Kidney (tissue), 14 donors: ENCODE results near the gene GRWD1. TPM values are rescaled to one million over a fixed set of nuclear protein-coding genes. Genes with fewer than 3 reads are reported as not detected.

Source experiments
- DNase-seq, 5 donors: peaks; one replicate each; pipeline ENCODE4 v3.0.0-alpha.2; 2013 to 2020
- FAIRE-seq: peaks from 2 replicates; lab custom pipeline; 2012; peaks lifted over from hg19 to GRCh38; lab: Jason Lieb, UNC
- H3K27ac ChIP-seq, 2 donors: one replicate each; pipeline ENCODE4 v1.7.0; 2013; ENCODE audit warnings: low read depth in 2 of 2, low read length in 2 of 2, inconsistent platforms in 1 of 2
- H3K27me3 ChIP-seq: one replicate; pipeline ENCODE4 v1.7.1; 2013; ENCODE audit warnings: low read length, inconsistent platforms; ENCODE audit not compliant: control insufficient read depth, insufficient read depth
- H3K36me3 ChIP-seq, 3 donors: one replicate each; pipeline versions ENCODE4 v1.7.0 to v1.7.1; 2013; ENCODE audit warnings: low read length in 3 of 3, control low read depth in 1 of 3, inconsistent platforms in 1 of 3; ENCODE audit not compliant: insufficient read depth in 3 of 3, control insufficient read depth in 2 of 3
- H3K4me1 ChIP-seq, 3 donors: one replicate each; pipeline versions ENCODE4 v1.7.0 to v1.7.1; 2013; ENCODE audit warnings: low read length in 3 of 3, inconsistent platforms in 1 of 3, low read depth in 1 of 3; ENCODE audit not compliant: control insufficient read depth in 2 of 3, insufficient read depth in 2 of 3
- H3K4me3 ChIP-seq, 3 donors: one replicate each; pipeline versions ENCODE4 v1.7.0 to v1.8.1; 2013; ENCODE audit warnings: low read length in 3 of 3, control low read depth in 1 of 3, inconsistent platforms in 1 of 3
- H3K9ac ChIP-seq, 3 donors: one replicate each; pipeline versions ENCODE4 v1.7.0 to v1.7.1; 2013; ENCODE audit warnings: low read length in 3 of 3, control low read depth in 1 of 3, inconsistent platforms in 1 of 3
- H3K9me3 ChIP-seq, 3 donors: one replicate each; pipeline versions ENCODE4 v1.7.0 to v1.7.1; 2013; ENCODE audit warnings: low read length in 3 of 3, control low read depth in 1 of 3, inconsistent platforms in 1 of 3; ENCODE audit not compliant: control insufficient read depth in 2 of 3, insufficient read depth in 1 of 3
- CTCF ChIP-seq: IDR thresholded peaks from 3 replicates; pipeline ENCODE4 v1.5.1; 2012; ENCODE audit warnings: mild to moderate bottlenecking, moderate library complexity, borderline replicate concordance; ENCODE audit not compliant: insufficient read depth; ENCODE audit errors: extremely low read depth
- intact Hi-C: fragments of 100-400 bp; cut with DNase I; formaldehyde crosslinking; loops from one replicate; pipeline ENCODE4 v1.11.1; 2022
- polyA plus RNA-seq: library from polyadenylated mRNA; stranded (reverse); fragments of 350-450 nt; fragmentation: Illumina TruSeq; extraction: RNeasy Lipid Tissue Mini Kit (QIAGEN cat#74804); gene quantifications from one replicate; pipeline ENCODE4 v1.2.3, GENCODE V29; 2014; ENCODE audit warnings: low read depth, low replicate concordance; ENCODE audit not compliant: insufficient read depth
- total RNA-seq: library from RNA; stranded (reverse); fragmentation: NEBNext Ultra II Directional; extraction: Animal tissue kit (Norgen Biotek cat#: 25700); gene quantifications from one replicate; pipeline ENCODE4 v1.2.1, GENCODE V29; 2021
- donor health status: control.
- donor health status: control.
- donor health status: control.
- donor health status: control.
- donor health status: control.
- donor health status: DM: yes; HTN: yes; CAD: no.
- donor health status: Normal renal cell carcinoma (clear cell type).

The GRWD1 gene
- total and polyA plus RNA-seq, 2 donors from 2014 or later: 19.0 to 34.0 TPM

DNA sequence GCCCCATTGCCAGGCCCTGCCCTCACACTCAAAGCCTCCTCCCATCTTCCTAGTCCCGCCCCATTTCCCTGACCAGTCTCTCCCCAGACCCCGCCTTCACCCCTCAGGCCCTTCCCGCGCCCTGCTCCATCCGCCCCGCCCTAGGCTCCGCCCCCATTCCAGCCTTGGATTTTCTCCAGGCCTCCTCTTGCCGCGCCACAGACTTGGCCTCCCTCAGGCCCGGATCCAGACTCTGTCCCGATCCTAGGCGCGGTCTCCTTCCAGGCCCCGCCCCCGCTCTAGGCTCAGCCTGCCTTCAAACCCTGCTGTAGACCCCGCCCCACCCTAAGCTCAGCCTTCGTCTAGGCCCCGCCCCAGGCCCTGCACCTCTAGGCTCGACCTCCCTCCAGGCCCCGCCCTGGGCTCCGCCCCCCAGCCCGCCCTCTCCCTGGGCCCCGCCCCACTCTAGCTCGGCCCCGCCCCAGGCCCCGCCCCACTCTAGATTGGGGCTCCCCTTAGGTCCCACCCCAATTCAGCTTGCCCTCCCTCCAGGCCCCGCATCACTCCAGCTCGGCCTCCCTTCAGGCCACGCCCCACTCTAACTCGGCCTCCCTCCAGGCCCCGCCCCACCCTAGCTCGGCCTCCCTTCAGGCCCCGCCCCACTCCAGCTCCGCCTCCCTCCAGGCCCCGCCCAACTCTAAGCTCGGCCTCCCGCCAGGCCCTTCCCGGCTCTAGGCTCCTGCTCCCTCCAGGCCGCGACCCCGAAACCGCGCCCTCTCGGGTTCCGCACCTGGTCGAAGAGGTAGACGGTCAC is 47.3 kb downstream of the GRWD1 start:
- Histone ChIP-seq H3K27me3 (no peaks in the 10 kb centered on the region), H3K27ac (peak overlapping the region in 1 of 2 donors; percentile 63), H3K9me3 (no peaks in the 10 kb centered on the region), H3K9ac (peak overlapping the region in 1 of 3 donors; percentile 26), H3K4me1 (peaks cover 0 to 7% (median 0%) of the 10 kb centered on the region in 3 donors), H3K36me3 (no peaks in the 10 kb centered on the region), H3K4me3 (peak overlapping the region in 2 of 3 donors; percentile 52 to 62)
- intact Hi-C loops: no loop called here
- TF ChIP-seq CTCF: no peak
- FAIRE-seq: no peak
- peak; percentile 94 to 100 (median 96) for DNase-seq

DNA sequence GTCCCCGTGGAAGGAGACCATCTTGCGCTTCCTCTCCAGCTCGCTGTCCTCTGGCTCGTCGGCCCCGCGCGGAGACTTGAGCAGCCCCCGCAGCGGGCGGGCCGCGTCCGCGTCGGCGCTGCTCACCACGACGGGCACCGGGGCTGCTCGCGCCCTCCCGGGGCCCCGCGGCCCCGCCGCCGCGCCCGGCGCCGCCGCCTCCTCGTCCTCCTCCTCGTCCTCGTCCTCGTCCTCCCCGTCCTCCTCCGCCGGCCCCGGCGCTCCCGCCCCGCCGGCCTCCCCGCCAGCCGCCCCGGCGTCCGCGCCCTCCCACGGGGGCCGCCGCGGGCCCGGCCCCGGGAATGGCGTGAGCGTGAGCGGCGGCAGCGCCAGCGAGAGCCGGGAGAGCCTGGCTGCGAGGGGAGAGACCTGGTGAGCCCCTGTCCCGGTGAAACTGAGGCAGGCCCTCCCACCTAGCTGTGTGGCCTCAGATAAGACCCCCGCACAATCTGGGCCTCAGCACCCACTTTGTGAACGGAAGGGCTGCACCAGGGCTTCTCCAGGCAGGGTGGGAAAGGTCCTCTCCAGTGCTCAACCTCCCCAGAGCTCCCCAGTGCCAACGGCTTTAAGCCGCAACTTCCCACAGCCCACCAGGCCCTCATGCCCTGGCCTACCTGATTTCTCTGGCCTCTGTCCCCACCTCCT is 48.1 kb downstream of the GRWD1 start:
- no peaks in the 10 kb centered on the region for H3K9me3 ChIP-seq
- intact Hi-C loops: no loop called here
- H3K27me3 ChIP-seq: no peaks in the 10 kb centered on the region
- H3K4me1 ChIP-seq: peaks cover 0 to 7% (median 0%) of the 10 kb centered on the region in 3 donors
- no peaks in the 10 kb centered on the region for H3K36me3 ChIP-seq
- peak overlapping the region in 1 of 2 donors; percentile 63 for H3K27ac ChIP-seq
- H3K9ac ChIP-seq: peak overlapping the region; percentile 26 to 73 (median 34)
- no peak for FAIRE-seq
- TF ChIP-seq CTCF: no peak
- DNase-seq: peak in 2 of 5 donors; percentile 76 to 85
- peak overlapping the region; percentile 18 to 62 (median 53) for H3K4me3 ChIP-seq

DNA sequence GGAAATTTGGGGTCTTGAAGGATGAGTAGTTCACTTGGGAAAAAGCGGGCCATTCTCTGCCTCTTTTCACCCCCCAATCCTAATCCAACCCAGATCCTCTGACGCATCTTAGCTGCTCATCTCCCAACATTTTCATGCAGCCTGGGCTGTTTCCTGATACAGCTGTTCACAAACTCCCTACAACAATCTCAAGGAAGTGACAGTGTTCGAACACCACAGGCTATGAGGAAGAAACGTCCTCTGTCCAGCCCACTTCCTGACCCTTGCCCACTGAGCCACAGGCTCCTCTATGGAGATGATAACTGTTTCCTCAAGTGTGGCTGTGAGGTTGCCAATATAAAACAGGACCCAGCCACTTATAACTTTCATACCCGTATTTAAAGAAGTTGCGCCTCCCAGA is 49.6 kb downstream of the GRWD1 start:
- no peak for TF ChIP-seq CTCF
- H3K4me1 ChIP-seq: peaks cover 0 to 7% (median 0%) of the 10 kb centered on the region in 3 donors
- no peaks in the 10 kb centered on the region for H3K9me3 ChIP-seq
- no peaks in the 10 kb centered on the region for H3K27me3 ChIP-seq
- DNase-seq (no peak), FAIRE-seq (no peak)
- no peak overlapping the region for H3K27ac ChIP-seq
- H3K36me3 ChIP-seq: no peaks in the 10 kb centered on the region
- H3K9ac ChIP-seq: no peak overlapping the region
- no peak overlapping the region for H3K4me3 ChIP-seq
- intact Hi-C loops: no loop called here
